RWPE2 (cell line): ENCODE data around the gene SPEG.

Experiments used
- ATAC-seq: fragments of 200-7000 bp; cut with Tn5 transposase; 3 replicates; pipeline ENCODE4 v1.9.1; 2021; ENCODE audit warnings: low read depth
- DNase-seq: peaks from one replicate; pipeline ENCODE4 v3.0.0-alpha.2; 2020; ENCODE audit warnings: low spot score
- H3K27ac ChIP-seq: fragments of 450-650 bp; 2 replicates; pipeline ENCODE4 v1.5.1; 2017; ENCODE audit warnings: mild to moderate bottlenecking; ENCODE audit not compliant: poor library complexity, severe bottlenecking
- H3K27me3 ChIP-seq: fragments of 250-450 bp; sonication (Bioruptor Pico); 2 replicates; pipeline ENCODE4 v1.5.1; 2021; ENCODE audit warnings: mild to moderate bottlenecking, moderate library complexity; ENCODE audit not compliant: insufficient read depth, poor library complexity, severe bottlenecking
- H3K36me3 ChIP-seq: fragments of 250-450 bp; sonication (Bioruptor Pico); 2 replicates; pipeline ENCODE4 v1.5.1; 2020; ENCODE audit warnings: low read depth, mild to moderate bottlenecking, moderate library complexity
- H3K4me1 ChIP-seq: fragments of 250-450 bp; sonication (Bioruptor Pico); 2 replicates; pipeline ENCODE4 v1.5.1; 2021; ENCODE audit warnings: mild to moderate bottlenecking, moderate library complexity; ENCODE audit not compliant: insufficient read depth, poor library complexity, severe bottlenecking
- H3K4me3 ChIP-seq: fragments of 250-450 bp; sonication (Bioruptor Pico); 2 replicates; pipeline ENCODE4 v1.5.1; 2021; ENCODE audit warnings: mild to moderate bottlenecking, moderate library complexity; ENCODE audit not compliant: severe bottlenecking
- H3K9me3 ChIP-seq: fragments of 250-450 bp; sonication (Bioruptor Pico); 2 replicates; pipeline ENCODE4 v1.5.1; 2021; ENCODE audit warnings: mild to moderate bottlenecking, moderate library complexity; ENCODE audit not compliant: severe bottlenecking
- CTCF ChIP-seq: fragments of 450-650 bp; IDR thresholded peaks from one replicate; pipeline ENCODE4 v1.5.1; 2017; ENCODE audit warnings: mild to moderate bottlenecking, moderate library complexity; ENCODE audit not compliant: poor library complexity, severe bottlenecking

The SPEG gene

GRCh38 chr2:219484343-219485200 lies 49.9 kb downstream of the SPEG start:
- H3K4me3 ChIP-seq = no peak overlapping the region
- DNase-seq (no peak), ATAC-seq (peak; percentile 8; the same call in 2 of the 3 replicates)
- no peaks in the 10 kb centered on the region for H3K9me3 ChIP-seq
- no peaks in the 10 kb centered on the region for H3K36me3 ChIP-seq
- no peak overlapping the region for H3K27ac ChIP-seq
- H3K4me1 ChIP-seq = no peaks in the 10 kb centered on the region
- TF ChIP-seq CTCF = no peak
- H3K27me3 ChIP-seq = peaks cover 26% of the 10 kb centered on the region

DNA sequence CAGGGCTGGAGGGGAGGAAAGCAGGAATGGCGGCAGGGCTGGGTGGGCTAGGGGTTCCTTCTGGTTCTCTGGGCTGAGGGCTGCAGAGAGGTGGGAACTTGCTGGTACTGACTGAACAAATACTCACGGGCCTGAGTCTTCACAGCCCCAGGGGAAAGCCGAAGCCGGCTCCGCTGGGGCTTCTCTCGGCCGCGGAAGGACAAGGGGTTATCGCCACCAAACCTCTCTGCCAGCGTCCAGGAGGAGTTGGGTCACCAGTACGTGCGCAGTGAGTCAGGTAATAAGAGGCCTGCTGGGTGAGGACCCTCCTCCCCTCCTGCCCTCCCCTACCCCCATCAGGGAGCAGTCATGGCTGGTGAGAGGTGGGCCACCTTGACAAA lies 50.5 kb downstream of the SPEG start:
- no peak for DNase-seq
- Histone ChIP-seq H3K9me3 (no peaks in the 10 kb centered on the region), H3K27me3 (peaks cover 26% of the 10 kb centered on the region), H3K4me3 (no peak overlapping the region), H3K36me3 (no peaks in the 10 kb centered on the region), H3K4me1 (no peaks in the 10 kb centered on the region), H3K27ac (no peak overlapping the region)
- ATAC-seq = no peak
- no peak for TF ChIP-seq CTCF

DNA sequence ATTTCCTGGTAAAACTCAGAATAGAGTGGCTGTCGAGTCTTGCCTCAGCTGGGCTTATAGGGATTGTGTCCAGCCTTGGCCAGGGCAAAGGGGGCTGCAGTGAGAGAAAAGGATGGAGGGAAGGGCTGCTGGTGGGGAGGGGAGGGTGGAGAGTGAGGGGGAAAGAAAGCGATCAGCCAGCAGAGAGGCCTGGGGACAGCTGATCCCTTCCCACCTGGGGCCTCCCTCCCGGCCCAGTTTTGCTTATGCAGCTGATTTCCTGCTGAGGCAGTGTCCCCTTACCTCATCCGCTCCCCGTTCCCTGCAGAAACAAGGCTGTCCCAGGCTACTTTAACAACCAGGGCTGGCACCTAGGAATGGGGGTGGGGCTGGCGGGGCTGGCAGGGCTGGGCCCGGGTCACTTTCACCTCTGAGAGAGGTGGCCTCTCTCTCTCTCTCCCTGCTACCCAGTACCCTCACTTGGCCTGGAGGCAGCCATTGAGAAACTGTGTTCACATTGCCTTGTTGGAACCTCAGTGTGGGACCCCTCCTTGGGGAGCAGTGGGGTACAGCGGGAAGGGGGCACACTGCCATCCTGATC lies 51.8 kb downstream of the SPEG start:
- Histone ChIP-seq H3K4me1 (no peaks in the 10 kb centered on the region), H3K9me3 (no peaks in the 10 kb centered on the region), H3K27ac (no peak overlapping the region), H3K27me3 (peaks cover 26% of the 10 kb centered on the region), H3K4me3 (no peak overlapping the region), H3K36me3 (no peaks in the 10 kb centered on the region)
- no peak for TF ChIP-seq CTCF
- no peak for ATAC-seq
- no peak for DNase-seq

DNA sequence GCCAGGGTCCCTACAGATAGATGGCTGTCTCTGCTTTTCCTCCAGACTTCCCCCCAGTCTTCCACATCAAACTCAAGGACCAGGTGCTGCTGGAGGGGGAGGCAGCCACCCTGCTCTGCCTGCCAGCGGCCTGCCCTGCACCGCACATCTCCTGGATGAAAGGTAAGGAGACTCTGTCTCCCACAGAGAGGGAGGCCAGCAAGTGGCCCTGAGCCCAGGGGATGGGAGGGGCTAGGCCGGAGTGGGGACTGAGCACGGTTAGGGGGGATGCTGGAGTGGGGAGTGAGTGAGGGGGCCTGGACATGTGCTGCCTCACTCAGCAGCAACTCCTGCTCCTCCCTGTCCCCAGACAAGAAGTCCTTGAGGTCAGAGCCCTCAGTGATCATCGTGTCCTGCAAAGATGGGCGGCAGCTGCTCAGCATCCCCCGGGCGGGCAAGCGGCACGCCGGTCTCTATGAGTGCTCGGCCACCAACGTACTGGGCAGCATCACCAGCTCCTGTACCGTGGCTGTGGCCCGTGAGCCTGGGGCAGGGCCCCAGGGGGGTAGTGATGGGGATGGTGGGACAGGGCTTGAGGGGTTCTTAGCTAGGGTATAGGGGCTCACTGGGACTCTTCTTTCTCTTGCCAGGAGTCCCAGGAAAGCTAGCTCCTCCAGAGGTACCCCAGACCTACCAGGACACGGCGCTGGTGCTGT lies 53.7 kb downstream of the SPEG start:
- no peak for TF ChIP-seq CTCF
- H3K4me1 ChIP-seq = no peaks in the 10 kb centered on the region
- H3K36me3 ChIP-seq = no peaks in the 10 kb centered on the region
- H3K27ac ChIP-seq = no peak overlapping the region
- no peak for ATAC-seq
- no peak overlapping the region for H3K4me3 ChIP-seq
- H3K27me3 ChIP-seq = peaks cover 26% of the 10 kb centered on the region
- no peak for DNase-seq
- no peaks in the 10 kb centered on the region for H3K9me3 ChIP-seq
